Keratinocyte (primary cell): ENCODE data around the gene SLC26A9.
"Not testable (repeated sequence)": the region's sequence is repeated elsewhere in the genome, so short reads cannot be mapped to it uniquely, and the experiment has no call there.

Source experiments
- CTCF ChIP-seq, 3 experiments: IDR thresholded peaks in 1 of 3; conservative IDR thresholded peaks in 1 of 3; optimal IDR thresholded peaks in 1 of 3; 2 replicates in 2 of 3; 3 replicates in 1 of 3; pipeline versions ENCODE3 to v1.5.1; 2011; ENCODE audit warnings: low read length in 3 of 3, mild to moderate bottlenecking in 3 of 3, moderate library complexity in 2 of 3, control low read depth in 1 of 3, inconsistent platforms in 1 of 3; ENCODE audit not compliant: insufficient read depth in 2 of 3; ENCODE audit errors: extremely low read depth in 1 of 3
- EZH2 ChIP-seq: IDR thresholded peaks from one replicate; pipeline ENCODE4 v1.6.1; 2012; ENCODE audit warnings: inconsistent platforms, mild to moderate bottlenecking, low read length, moderate library complexity

DNA sequence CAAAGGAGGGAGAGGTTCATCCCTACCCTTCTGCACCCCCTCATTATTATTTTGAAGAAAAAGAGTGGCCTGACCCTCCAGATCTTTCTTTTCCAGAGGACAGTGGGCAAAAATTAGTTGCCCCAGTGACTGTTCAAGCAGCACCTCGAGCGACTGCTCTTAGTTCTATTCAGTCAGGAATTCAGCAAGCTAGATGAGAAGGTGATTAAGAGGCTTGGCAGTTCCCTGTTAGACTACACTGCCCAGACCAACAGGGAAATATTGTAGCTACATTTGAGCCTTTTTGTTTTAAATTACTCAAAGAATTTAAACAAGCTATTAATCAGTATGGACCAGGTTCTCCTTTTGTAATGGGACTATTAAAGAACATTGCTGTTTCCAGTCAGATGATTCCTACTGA lies 51.8 kb downstream of the SLC26A9 start:
- TF ChIP-seq CTCF (optimal IDR thresholded peaks at IDR 0.05 in 1 of 3, IDR thresholded peaks at IDR 0.05 in 1 of 3, conservative IDR thresholded peaks at IDR 0.05 in 1 of 3; ENCODE audit: extremely low read depth in 1 of 3, insufficient read depth in 2 of 3, low read length in 3 of 3); EZH2: not testable (repeated sequence)
